Uterus (tissue), 4 donors: ENCODE data around the gene FUCA1. TPM values are rescaled to one million over a fixed set of nuclear protein-coding genes. Genes with fewer than 3 reads are reported as not detected.
A peak's percentile ranks its signal among the peaks of the same experiment; 100 is the strongest.

Experiments used
- DNase-seq, 2 donors: peaks; one replicate each; pipeline ENCODE4 v3.0.0-alpha.2; 2019 to 2020
- H3K27ac ChIP-seq, 2 donors: fragments of 200-600 bp; sonication (generic); 1 replicate in 1 of 2; 2 replicates in 1 of 2; pipeline ENCODE4 v1.5.1; 2016 to 2018
- H3K27me3 ChIP-seq, 2 donors: fragments of 200-600 bp; sonication (generic); one replicate each; pipeline ENCODE4 v1.5.1; 2018 to 2019; ENCODE audit warnings: control low read depth in 1 of 2
- H3K36me3 ChIP-seq, 2 donors: fragments of 200-600 bp; sonication (generic); one replicate each; pipeline ENCODE4 v1.5.1; 2019; ENCODE audit warnings: control low read depth in 1 of 2
- H3K4me1 ChIP-seq, 2 donors: fragments of 200-600 bp; sonication (generic); one replicate each; pipeline ENCODE4 v1.5.1; 2018 to 2019; ENCODE audit warnings: control low read depth in 1 of 2
- H3K4me3 ChIP-seq, 2 donors: fragments of 200-600 bp; sonication (generic); 1 replicate in 1 of 2; 2 replicates in 1 of 2; pipeline ENCODE4 v1.5.1; 2018 to 2019; ENCODE audit warnings: mild to moderate bottlenecking in 1 of 2
- H3K9me3 ChIP-seq, 2 donors: fragments of 200-600 bp; sonication (generic); one replicate each; pipeline ENCODE4 v1.5.1; 2019; ENCODE audit warnings: control low read depth in 1 of 2
- CTCF ChIP-seq, 4 experiments: fragments of 200-600 bp in 2 of 4; fragments of 450-650 bp in 2 of 4; sonication (generic) in 2 of 4; IDR thresholded peaks; one replicate each; pipeline ENCODE4 v1.5.1; 2016 to 2019; ENCODE audit warnings: antibody characterized with exemption in 4 of 4, mild to moderate bottlenecking in 2 of 4, moderate library complexity in 1 of 4
- POLR2A ChIP-seq, 2 donors: fragments of 450-650 bp; IDR thresholded peaks; one replicate each; pipeline ENCODE4 v1.6.1; 2016; ENCODE audit warnings: antibody characterized with exemption in 2 of 2, mild to moderate bottlenecking in 1 of 2, moderate library complexity in 1 of 2
- intact Hi-C: fragments of 100-400 bp; cut with DNase I; formaldehyde crosslinking; loops from one replicate; pipeline ENCODE4 v1.15.1; 2023; ENCODE audit warnings: low total_unique reads
- total RNA-seq, 4 donors: library from RNA; depleted of rRNA in 3 of 4; stranded (reverse); fragments of >200 nt in 3 of 4; gene quantifications; one replicate each; pipeline versions ENCODE4 v1.1.0 to v1.2.4, GENCODE V29; 2014 to 2023
- donor health status: DM: yes; HTN: yes; CAD: no.

FUCA1 gene
- total RNA-seq, 4 donors from 2014 or later: 1.8 to 50.0 (median 23.0) TPM

DNA sequence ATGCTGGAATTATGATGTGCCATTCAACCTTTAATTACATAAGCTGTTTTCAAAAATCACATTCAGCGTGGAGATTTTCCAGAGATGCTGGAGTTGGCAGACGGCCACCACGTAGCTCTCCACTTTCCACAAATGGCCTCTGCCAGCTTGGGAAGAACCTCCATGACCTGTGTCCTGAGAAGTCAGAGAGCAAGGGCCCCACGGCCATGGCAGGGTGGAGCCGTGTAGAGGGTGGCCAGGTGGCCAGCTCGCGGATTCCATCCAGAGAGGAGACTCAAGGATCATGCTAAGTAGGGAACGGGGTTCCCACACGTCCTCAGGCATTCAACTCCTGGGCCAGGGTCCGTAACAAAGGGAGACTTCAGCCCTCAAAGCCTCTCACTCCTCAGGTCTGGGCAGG is 66.2 kb downstream of the FUCA1 start:
- no peak for DNase-seq
- Histone ChIP-seq H3K4me3 (no peak overlapping the region), H3K36me3 (no peaks in the 10 kb centered on the region), H3K9me3 (no peaks in the 10 kb centered on the region), H3K27ac (peak overlapping the region in 1 of 2 donors; percentile 88), H3K27me3 (no peaks in the 10 kb centered on the region), H3K4me1 (peaks cover 0 to 9% of the 10 kb centered on the region in 2 donors)
- TF ChIP-seq POLR2A (IDR thresholded peaks at IDR 0.05) (no peak), CTCF (IDR thresholded peaks at IDR 0.05) (no peak)
- intact Hi-C loops: no loop called here

GRCh38 chr1:23801338-23801748 is 66.7 kb downstream of the FUCA1 start:
- Histone ChIP-seq H3K27ac (peak overlapping the region; percentile 76 to 88), H3K27me3 (no peaks in the 10 kb centered on the region), H3K4me1 (peaks cover 0 to 9% of the 10 kb centered on the region in 2 donors), H3K9me3 (no peaks in the 10 kb centered on the region), H3K36me3 (no peaks in the 10 kb centered on the region), H3K4me3 (peak overlapping the region; percentile 63 to 75)
- intact Hi-C loops: no loop called here
- DNase-seq: no peak
- TF ChIP-seq POLR2A (IDR thresholded peaks at IDR 0.05): no peak
- TF ChIP-seq CTCF (IDR thresholded peaks at IDR 0.05): no peak

- TF ChIP-seq POLR2A (IDR thresholded peaks at IDR 0.05): peak; percentile 57 to 82
- TF ChIP-seq CTCF (IDR thresholded peaks at IDR 0.05): peak in 2 of 4 experiments; percentile 28 to 29
- Histone ChIP-seq H3K4me1 (peaks cover 0 to 9% of the 10 kb centered on the region in 2 donors), H3K27ac (peak within 1 kb of the TSS; percentile 76 to 88), H3K4me3 (peak within 1 kb of the TSS; percentile 63 to 75), H3K36me3 (no peaks in the 10 kb centered on the region), H3K27me3 (no peaks in the 10 kb centered on the region), H3K9me3 (no peaks in the 10 kb centered on the region)
- peak; percentile 97 for DNase-seq
- intact Hi-C loops: no loop called here
Measured at GRCh38 chr1:23800400-23801337, 67.4 kb downstream of the FUCA1 start, which contains the start of gene GALE. Gene GALE, minus strand, starts transcription at chr1:23800754. Its CDS starts 1,747 bp downstream, at chr1:23799007.

GRCh38 chr1:23799570-23800399 is 68.3 kb downstream of the FUCA1 start:
- H3K9me3 ChIP-seq: no peaks in the 10 kb centered on the region
- intact Hi-C loops: no loop called here
- DNase-seq: peak; percentile 45 to 69
- H3K4me1 ChIP-seq: peaks cover 0 to 9% of the 10 kb centered on the region in 2 donors
- peak in 1 of 2 donors; percentile 55 for TF ChIP-seq POLR2A (IDR thresholded peaks at IDR 0.05)
- TF ChIP-seq CTCF (IDR thresholded peaks at IDR 0.05): no peak
- peak overlapping the region; percentile 76 to 88 for H3K27ac ChIP-seq
- H3K4me3 ChIP-seq: peak overlapping the region; percentile 63 to 75
- no peaks in the 10 kb centered on the region for H3K27me3 ChIP-seq
- H3K36me3 ChIP-seq: no peaks in the 10 kb centered on the region
